SK-N-SH treated with all-trans-retinoic acid at 6 μM for 48 hours (cell line): ENCODE data around the gene ZNF343.

Source experiments
- ATAC-seq: fragments of 200-7000 bp; cut with Tn5 transposase; 3 replicates; pipeline ENCODE4 v1.9.1; 2020; ENCODE audit warnings: mild to moderate bottlenecking, moderate library complexity
- ARNTL ChIP-seq: fragments of 450-650 bp; formaldehyde crosslinking; IDR thresholded peaks from 2 replicates; pipeline ENCODE4 v1.5.0; 2020; ENCODE audit warnings: low read depth, mild to moderate bottlenecking, moderate library complexity, borderline replicate concordance
- CREB5 ChIP-seq: fragments of 250-450 bp; sonication (Bioruptor Pico); IDR thresholded peaks from 2 replicates; pipeline ENCODE4 v1.5.1; 2020; ENCODE audit warnings: low read depth, mild to moderate bottlenecking, moderate library complexity
- CSDC2 ChIP-seq: fragments of 250-450 bp; sonication (Bioruptor Pico); IDR thresholded peaks from 2 replicates; pipeline ENCODE4 v1.5.0; 2020; ENCODE audit warnings: mild to moderate bottlenecking, moderate library complexity
- ESRRG ChIP-seq: fragments of 250-450 bp; sonication (Bioruptor Pico); IDR thresholded peaks from 2 replicates; pipeline ENCODE4 v1.6.1; 2021; ENCODE audit warnings: mild to moderate bottlenecking
- GLIS3 ChIP-seq: fragments of 250-450 bp; sonication (Bioruptor Pico); IDR thresholded peaks from 2 replicates; pipeline ENCODE4 v1.5.0; 2020; ENCODE audit warnings: mild to moderate bottlenecking, moderate library complexity
- ISL1 ChIP-seq: fragments of 250-450 bp; sonication (Bioruptor Pico); IDR thresholded peaks from 2 replicates; pipeline ENCODE4 v2.1.2; 2022; ENCODE audit warnings: mild to moderate bottlenecking, moderate library complexity
- OSR1 ChIP-seq: fragments of 250-450 bp; sonication (Bioruptor Pico); IDR thresholded peaks from 2 replicates; pipeline ENCODE4 v1.8.0; 2022; ENCODE audit warnings: moderate library complexity, mild to moderate bottlenecking, inconsistent platforms
- PATZ1 ChIP-seq: fragments of 250-450 bp; sonication (Bioruptor Pico); IDR thresholded peaks from 2 replicates; pipeline ENCODE4 v1.8.0; 2020; ENCODE audit warnings: mild to moderate bottlenecking, moderate library complexity, borderline replicate concordance
- PPARA ChIP-seq: fragments of 250-450 bp; sonication (Bioruptor Pico); IDR thresholded peaks from 2 replicates; pipeline ENCODE4 v1.5.0; 2020; ENCODE audit warnings: mild to moderate bottlenecking, borderline replicate concordance
- RARB ChIP-seq: fragments of 250-450 bp; sonication (Bioruptor Pico); IDR thresholded peaks from 2 replicates; pipeline ENCODE4 v1.8.0; 2021; ENCODE audit warnings: mild to moderate bottlenecking, moderate library complexity
- SNAI2 ChIP-seq: fragments of 250-450 bp; sonication (Bioruptor Pico); IDR thresholded peaks from 2 replicates; pipeline ENCODE4 v1.5.0; 2020; ENCODE audit warnings: mild to moderate bottlenecking, moderate library complexity
- TCF4 ChIP-seq: fragments of 250-450 bp; sonication (Bioruptor Pico); IDR thresholded peaks from 2 replicates; pipeline ENCODE4 v1.8.0; 2021; ENCODE audit warnings: mild to moderate bottlenecking, moderate library complexity, borderline replicate concordance
- TOX ChIP-seq: fragments of 250-450 bp; sonication (Bioruptor Pico); IDR thresholded peaks from 2 replicates; pipeline ENCODE4 v1.8.0; 2021; ENCODE audit warnings: mild to moderate bottlenecking, moderate library complexity, borderline replicate concordance
- ZC3H10 ChIP-seq: fragments of 250-450 bp; sonication (Bioruptor Pico); IDR thresholded peaks from 2 replicates; pipeline ENCODE4 v1.5.1; 2021; ENCODE audit warnings: mild to moderate bottlenecking, moderate library complexity
- ZFP3 ChIP-seq: fragments of 250-450 bp; sonication (Bioruptor Pico); IDR thresholded peaks from 2 replicates; pipeline ENCODE4 v1.5.0; 2020; ENCODE audit warnings: mild to moderate bottlenecking, moderate library complexity
- ZFP30 ChIP-seq: fragments of 450-650 bp; formaldehyde crosslinking; IDR thresholded peaks from 2 replicates; pipeline ENCODE4 v1.5.0; 2022; ENCODE audit warnings: mild to moderate bottlenecking, moderate library complexity
- ZNF565 ChIP-seq: fragments of 450-650 bp; formaldehyde crosslinking; conservative IDR thresholded peaks from 2 replicates; pipeline ENCODE4 v1.5.0; 2020; ENCODE audit warnings: low read depth, mild to moderate bottlenecking, moderate library complexity
- ZNF70 ChIP-seq: fragments of 450-650 bp; formaldehyde crosslinking; IDR thresholded peaks from 2 replicates; pipeline ENCODE4 v1.5.0; 2020; ENCODE audit warnings: mild to moderate bottlenecking, moderate library complexity
- ZNF8 ChIP-seq: fragments of 450-650 bp; formaldehyde crosslinking; IDR thresholded peaks from 2 replicates; pipeline ENCODE4 v1.5.0; 2020; ENCODE audit warnings: mild to moderate bottlenecking, moderate library complexity
- TF ChIP-seq, protein P1 (sequence below): fragments of 250-450 bp; sonication (Bioruptor Pico); IDR thresholded peaks from 2 replicates; pipeline ENCODE4 v1.5.1; 2021; ENCODE audit warnings: mild to moderate bottlenecking, moderate library complexity
- TF ChIP-seq, protein P2 (sequence below): fragments of 250-450 bp; sonication (Bioruptor Pico); IDR thresholded peaks from 2 replicates; pipeline ENCODE4 v1.8.0; 2021; ENCODE audit warnings: low read depth, mild to moderate bottlenecking, moderate library complexity, borderline replicate concordance
- TF ChIP-seq, protein P3 (sequence below): fragments of 250-450 bp; sonication (Bioruptor Pico); IDR thresholded peaks from 2 replicates; pipeline ENCODE4 v1.5.0; 2020; ENCODE audit warnings: mild to moderate bottlenecking, moderate library complexity

ZNF343 gene

DNA sequence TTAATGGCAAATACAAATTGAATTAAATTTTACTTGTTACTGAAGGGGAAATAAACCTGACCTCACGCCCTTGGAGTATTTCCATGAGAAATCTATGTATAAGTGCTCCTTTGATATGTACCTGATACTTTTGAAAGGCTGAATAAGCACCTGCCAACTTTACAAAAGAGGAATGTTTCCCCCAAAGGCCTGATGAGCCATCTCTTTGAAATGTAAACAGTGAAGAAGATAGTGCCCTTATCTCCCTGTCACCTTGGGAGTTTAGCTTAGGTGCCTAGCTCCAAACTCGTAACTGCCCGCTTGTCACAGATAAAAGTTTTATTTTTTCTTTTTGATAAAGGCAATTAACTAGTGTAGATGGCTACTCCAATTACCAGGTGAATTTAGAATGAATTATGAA is 1.1 kb upstream of the ZNF343 start:
- TF ChIP-seq TCF4 (CRISPR knock-in tag) (no peak), ZC3H10 (CRISPR knock-in tag) (no peak), ZNF565 (CRISPR knock-in tag) (no peak), ZNF70 (CRISPR knock-in tag) (no peak), ZFP3 (no peak), ESRRG (no peak), ARNTL (CRISPR knock-in tag) (no peak), CSDC2 (no peak), OSR1 (CRISPR knock-in tag) (no peak), PPARA (no peak), ISL1 (CRISPR knock-in tag) (no peak), ZNF8 (CRISPR knock-in tag) (no peak), SNAI2 (CRISPR knock-in tag) (no peak), RARB (no peak), CREB5 (CRISPR knock-in tag) (no peak), GLIS3 (CRISPR knock-in tag) (no peak)
- TF ChIP-seq, protein P1, sequence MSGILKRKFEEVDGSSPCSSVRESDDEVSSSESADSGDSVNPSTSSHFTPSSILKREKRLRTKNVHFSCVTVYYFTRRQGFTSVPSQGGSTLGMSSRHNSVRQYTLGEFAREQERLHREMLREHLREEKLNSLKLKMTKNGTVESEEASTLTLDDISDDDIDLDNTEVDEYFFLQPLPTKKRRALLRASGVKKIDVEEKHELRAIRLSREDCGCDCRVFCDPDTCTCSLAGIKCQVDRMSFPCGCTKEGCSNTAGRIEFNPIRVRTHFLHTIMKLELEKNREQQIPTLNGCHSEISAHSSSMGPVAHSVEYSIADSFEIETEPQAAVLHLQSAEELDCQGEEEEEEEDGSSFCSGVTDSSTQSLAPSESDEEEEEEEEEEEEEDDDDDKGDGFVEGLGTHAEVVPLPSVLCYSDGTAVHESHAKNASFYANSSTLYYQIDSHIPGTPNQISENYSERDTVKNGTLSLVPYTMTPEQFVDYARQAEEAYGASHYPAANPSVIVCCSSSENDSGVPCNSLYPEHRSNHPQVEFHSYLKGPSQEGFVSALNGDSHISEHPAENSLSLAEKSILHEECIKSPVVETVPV (CRISPR knock-in tag): no peak
- TF ChIP-seq, protein P2, sequence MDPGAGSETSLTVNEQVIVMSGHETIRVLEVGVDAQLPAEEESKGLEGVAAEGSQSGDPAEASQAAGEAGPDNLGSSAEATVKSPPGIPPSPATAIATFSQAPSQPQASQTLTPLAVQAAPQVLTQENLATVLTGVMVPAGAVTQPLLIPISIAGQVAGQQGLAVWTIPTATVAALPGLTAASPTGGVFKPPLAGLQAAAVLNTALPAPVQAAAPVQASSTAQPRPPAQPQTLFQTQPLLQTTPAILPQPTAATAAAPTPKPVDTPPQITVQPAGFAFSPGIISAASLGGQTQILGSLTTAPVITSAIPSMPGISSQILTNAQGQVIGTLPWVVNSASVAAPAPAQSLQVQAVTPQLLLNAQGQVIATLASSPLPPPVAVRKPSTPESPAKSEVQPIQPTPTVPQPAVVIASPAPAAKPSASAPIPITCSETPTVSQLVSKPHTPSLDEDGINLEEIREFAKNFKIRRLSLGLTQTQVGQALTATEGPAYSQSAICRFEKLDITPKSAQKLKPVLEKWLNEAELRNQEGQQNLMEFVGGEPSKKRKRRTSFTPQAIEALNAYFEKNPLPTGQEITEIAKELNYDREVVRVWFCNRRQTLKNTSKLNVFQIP: no peak
- TF ChIP-seq, protein P3, sequence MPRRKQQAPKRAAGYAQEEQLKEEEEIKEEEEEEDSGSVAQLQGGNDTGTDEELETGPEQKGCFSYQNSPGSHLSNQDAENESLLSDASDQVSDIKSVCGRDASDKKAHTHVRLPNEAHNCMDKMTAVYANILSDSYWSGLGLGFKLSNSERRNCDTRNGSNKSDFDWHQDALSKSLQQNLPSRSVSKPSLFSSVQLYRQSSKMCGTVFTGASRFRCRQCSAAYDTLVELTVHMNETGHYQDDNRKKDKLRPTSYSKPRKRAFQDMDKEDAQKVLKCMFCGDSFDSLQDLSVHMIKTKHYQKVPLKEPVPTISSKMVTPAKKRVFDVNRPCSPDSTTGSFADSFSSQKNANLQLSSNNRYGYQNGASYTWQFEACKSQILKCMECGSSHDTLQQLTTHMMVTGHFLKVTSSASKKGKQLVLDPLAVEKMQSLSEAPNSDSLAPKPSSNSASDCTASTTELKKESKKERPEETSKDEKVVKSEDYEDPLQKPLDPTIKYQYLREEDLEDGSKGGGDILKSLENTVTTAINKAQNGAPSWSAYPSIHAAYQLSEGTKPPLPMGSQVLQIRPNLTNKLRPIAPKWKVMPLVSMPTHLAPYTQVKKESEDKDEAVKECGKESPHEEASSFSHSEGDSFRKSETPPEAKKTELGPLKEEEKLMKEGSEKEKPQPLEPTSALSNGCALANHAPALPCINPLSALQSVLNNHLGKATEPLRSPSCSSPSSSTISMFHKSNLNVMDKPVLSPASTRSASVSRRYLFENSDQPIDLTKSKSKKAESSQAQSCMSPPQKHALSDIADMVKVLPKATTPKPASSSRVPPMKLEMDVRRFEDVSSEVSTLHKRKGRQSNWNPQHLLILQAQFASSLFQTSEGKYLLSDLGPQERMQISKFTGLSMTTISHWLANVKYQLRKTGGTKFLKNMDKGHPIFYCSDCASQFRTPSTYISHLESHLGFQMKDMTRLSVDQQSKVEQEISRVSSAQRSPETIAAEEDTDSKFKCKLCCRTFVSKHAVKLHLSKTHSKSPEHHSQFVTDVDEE (CRISPR knock-in tag): no peak
- ATAC-seq: no peak

DNA sequence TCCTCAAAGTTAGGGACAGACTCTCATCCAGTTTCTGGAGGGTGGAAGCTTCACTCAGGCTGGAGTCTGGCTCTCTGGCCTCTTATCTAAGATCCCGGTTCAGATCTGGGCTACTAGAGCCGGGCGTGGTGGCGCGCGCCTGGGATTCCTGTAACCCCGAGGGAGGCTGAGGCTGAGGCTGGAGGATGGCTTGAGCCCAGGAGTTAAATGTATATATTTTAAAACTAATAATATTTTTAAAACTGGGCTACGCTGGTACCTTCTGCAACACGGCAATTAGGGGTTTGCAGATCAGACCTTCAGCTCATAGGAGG is 710 bp upstream of the ZNF343 start:
- TF ChIP-seq PATZ1 (CRISPR knock-in tag) (no peak), TOX (no peak), SNAI2 (CRISPR knock-in tag) (no peak), ZFP3 (no peak), CSDC2 (no peak), ZNF70 (CRISPR knock-in tag) (no peak), ZFP30 (CRISPR knock-in tag) (no peak), ZNF565 (CRISPR knock-in tag) (no peak)
- TF ChIP-seq, protein P1 (CRISPR knock-in tag): no peak
- no peak; the same call in 2 of the 3 replicates for ATAC-seq
